A673 (cell line): ENCODE data around the gene DKK2.

Experiments
- EZH2 ChIP-seq: fragments of 200-600 bp; sonication (generic); IDR thresholded peaks from 2 replicates; pipeline ENCODE4 v1.6.1; 2017; ENCODE audit warnings: borderline replicate concordance, low read depth, mild to moderate bottlenecking, mixed read lengths, antibody characterized with exemption, low read length; ENCODE audit not compliant: poor library complexity, severe bottlenecking
- TF ChIP-seq, protein P1 (sequence below): fragments of 300-800, 200-600 bp; sonication (generic); conservative IDR thresholded peaks from 2 replicates; pipeline ENCODE4 v1.5.1; 2017; ENCODE audit warnings: low read depth, mild to moderate bottlenecking, antibody characterized with exemption, low read length, moderate library complexity, mixed read lengths

DNA sequence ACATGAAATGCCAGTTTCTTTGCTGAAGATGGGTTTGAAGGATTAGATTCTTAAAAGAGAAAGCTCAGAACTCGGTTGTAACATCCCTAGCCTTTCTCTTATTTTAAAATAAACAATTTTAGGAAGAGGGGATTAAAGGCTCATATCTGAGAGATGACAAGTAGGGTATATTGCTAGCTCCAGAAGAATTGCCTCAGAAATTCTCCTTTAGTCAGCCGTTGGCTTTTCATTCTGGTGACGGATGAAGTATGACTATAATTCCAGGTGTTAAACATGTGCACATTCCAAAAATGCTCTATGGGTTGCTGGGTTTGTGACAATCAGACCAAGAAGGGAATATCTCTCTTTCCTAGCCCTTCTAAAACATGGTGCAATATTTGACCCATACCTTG lies 17.8 kb downstream of the DKK2 start:
- TF ChIP-seq, protein P1, sequence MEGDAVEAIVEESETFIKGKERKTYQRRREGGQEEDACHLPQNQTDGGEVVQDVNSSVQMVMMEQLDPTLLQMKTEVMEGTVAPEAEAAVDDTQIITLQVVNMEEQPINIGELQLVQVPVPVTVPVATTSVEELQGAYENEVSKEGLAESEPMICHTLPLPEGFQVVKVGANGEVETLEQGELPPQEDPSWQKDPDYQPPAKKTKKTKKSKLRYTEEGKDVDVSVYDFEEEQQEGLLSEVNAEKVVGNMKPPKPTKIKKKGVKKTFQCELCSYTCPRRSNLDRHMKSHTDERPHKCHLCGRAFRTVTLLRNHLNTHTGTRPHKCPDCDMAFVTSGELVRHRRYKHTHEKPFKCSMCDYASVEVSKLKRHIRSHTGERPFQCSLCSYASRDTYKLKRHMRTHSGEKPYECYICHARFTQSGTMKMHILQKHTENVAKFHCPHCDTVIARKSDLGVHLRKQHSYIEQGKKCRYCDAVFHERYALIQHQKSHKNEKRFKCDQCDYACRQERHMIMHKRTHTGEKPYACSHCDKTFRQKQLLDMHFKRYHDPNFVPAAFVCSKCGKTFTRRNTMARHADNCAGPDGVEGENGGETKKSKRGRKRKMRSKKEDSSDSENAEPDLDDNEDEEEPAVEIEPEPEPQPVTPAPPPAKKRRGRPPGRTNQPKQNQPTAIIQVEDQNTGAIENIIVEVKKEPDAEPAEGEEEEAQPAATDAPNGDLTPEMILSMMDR, result no peak
- no peak for TF ChIP-seq EZH2
